ENCODE results near the gene C20orf96.

DNA sequence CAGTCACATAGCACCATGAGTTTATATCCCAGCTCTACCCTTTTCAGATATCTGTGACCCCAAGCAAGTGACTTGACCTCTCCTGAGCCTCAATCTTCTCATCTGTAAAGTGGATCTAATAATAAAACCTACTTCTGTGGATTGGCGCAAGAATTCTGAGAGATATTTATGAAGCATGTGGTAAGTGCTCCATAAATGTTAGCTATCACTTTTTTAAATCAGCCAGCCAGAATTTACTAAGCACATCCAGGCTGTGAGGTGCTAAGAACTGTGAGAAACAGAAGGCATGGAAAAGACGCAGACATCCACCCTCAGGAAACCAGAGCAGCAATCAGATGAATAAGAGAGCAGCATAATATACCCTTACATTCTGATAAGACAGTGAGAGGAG, 862 bp downstream of the C20orf96 start:
- TF ChIP-seq, protein P1, sequence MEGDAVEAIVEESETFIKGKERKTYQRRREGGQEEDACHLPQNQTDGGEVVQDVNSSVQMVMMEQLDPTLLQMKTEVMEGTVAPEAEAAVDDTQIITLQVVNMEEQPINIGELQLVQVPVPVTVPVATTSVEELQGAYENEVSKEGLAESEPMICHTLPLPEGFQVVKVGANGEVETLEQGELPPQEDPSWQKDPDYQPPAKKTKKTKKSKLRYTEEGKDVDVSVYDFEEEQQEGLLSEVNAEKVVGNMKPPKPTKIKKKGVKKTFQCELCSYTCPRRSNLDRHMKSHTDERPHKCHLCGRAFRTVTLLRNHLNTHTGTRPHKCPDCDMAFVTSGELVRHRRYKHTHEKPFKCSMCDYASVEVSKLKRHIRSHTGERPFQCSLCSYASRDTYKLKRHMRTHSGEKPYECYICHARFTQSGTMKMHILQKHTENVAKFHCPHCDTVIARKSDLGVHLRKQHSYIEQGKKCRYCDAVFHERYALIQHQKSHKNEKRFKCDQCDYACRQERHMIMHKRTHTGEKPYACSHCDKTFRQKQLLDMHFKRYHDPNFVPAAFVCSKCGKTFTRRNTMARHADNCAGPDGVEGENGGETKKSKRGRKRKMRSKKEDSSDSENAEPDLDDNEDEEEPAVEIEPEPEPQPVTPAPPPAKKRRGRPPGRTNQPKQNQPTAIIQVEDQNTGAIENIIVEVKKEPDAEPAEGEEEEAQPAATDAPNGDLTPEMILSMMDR (conservative IDR thresholded peaks at IDR 0.05): no peak
- no peak for TF ChIP-seq ZFX (IDR thresholded peaks at IDR 0.05)

Data from C4-2B (cell line).